Skeletal muscle cell (primary cell): ENCODE measurements around the gene GRIP1.
"Not testable (repeated sequence)": the region's sequence is repeated elsewhere in the genome, so short reads cannot be mapped to it uniquely, and the experiment has no call there.

ENCODE experiments used
- DNase-seq: peaks from one replicate; pipeline ENCODE4 v3.0.0-alpha.2; 2010; ENCODE audit warnings: low read depth
- H3K4me3 ChIP-seq: 2 replicates; pipeline ENCODE4 v1.5.1; 2011; ENCODE audit warnings: low read depth, mild to moderate bottlenecking, control low read depth, low read length, moderate library complexity

The GRIP1 gene

DNA sequence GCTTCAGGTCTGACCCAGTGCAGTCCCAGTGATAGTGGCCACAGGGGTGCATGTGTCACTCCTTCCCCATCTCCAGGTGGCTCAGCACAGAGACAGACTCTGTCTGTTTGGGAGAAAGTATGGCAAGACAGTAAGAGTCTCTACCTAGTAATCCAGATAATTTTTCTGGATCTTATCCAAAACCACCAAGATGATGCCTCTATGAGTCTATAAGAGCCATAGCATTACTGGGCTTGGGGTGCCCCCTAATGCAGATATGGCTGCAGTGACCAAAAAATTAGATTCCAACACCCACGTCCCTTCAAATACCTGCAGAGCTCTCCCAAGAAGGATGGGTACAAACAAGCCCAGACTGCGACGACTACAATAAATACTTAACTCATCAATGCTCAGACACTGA, 123.8 kb downstream of the GRIP1 start:
- no peak for DNase-seq

DNA sequence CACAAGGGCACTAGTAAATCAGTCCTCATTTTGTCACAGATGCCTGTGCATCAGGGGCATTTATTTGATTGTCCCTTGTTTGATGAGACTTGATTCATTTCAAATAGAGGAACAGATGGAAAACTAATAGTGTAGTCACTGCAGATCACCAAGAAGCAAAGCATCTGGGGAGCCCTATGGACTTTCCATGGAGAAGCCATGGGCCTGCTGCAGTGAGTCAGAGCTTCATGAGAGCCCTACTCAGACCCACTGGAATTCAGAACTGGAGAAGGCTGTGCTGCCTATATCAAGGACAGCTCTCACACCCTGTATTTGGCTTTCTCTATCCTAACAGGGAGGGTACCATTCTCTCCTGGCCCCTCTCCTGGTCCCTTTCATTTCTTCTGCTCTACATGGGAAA, 126.2 kb downstream of the GRIP1 start:
- DNase-seq, result no peak
- no peak overlapping the region for H3K4me3 ChIP-seq

More for the DNA sequence above, 123.8 kb downstream of the GRIP1 start:
- no peak overlapping the region for H3K4me3 ChIP-seq

DNA sequence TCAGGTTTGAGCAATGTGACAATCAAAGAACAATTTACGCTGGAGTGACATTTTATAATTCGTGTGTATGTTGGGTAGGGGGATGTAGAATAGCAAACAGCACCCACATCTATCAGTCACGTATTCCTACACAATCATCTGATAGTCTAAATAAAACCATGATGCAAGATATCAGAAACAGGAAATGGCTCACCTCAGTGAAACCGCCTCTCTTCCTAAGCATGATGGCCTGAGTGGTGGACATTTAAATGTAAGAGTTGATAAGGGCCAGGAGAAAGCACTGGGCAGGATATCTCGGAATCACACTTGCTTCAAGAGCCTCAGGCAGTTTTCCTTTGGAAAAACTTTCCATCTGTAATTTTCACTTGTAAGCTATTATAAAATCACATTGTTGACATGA, 128.2 kb downstream of the GRIP1 start:
- no peak for DNase-seq
- no peak overlapping the region for H3K4me3 ChIP-seq

DNA sequence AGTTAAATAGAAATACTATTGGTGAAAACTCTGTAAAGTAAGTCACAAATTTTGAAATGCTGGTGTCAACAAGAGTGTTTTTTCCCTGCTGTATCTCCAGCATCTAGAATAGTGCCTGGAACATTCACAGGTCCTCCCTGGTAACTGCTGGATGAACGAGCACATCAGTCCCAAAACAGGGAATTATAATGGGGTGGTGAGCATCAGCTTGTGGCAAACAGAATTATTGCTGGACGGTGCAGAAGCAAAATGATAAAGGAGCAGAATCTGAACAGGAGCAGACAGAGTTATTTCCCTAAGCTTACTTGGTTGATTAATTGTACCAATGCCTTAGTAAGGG, 129.9 kb downstream of the GRIP1 start:
- no peak overlapping the region for H3K4me3 ChIP-seq
- DNase-seq, result no peak

DNA sequence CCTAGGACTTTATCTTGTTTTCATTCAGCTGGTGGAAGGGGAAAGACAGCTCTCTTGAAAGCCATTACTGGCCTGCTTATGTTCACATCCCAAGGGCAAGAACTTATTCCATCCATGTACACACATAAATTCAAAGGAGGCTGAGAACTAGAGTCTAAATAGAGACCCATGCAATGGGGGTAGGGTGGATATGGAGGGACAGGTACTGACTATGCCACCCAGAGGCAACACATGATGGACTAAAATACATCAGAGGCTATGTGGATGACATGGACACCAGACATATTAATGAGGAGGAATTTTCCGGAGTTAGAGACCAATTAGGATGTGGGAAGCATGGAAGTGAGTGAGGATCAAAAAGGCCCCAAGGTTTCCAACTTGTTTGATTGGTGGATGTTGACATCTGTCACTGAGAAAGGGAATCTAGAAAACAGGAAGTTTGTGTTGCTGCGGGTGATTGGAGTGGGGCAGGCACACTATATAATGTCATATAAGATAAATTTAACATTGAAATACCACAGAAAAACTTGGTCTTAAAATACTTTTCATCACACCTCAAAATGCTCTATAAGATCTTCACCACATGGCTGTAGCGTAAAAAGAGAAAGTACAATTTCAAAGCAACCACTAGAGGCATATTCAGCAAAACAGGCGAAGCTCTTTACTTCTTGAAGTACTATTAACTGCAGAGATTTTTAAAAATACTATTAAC, 130.4 kb downstream of the GRIP1 start:
- H3K4me3 ChIP-seq, result no peak overlapping the region
- no peak for DNase-seq

DNA sequence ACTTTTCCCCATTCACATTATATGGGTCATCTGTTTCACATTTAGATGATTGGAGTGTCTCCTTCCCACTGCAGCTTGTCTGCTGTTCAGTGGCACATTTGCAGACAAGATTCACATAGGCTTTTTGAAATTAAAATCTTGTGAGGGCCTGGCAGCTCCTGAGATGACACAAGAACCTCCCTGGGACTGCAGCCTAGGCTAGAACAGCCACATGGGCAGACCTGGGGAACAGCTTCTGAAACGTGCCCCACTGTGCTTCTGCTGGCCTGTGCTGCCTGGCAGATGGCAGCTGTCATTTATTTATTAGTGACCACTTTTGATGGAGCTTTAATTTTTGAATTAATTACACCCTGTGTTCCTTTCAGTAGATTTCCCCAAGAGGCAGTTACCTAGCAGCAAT, 137.4 kb downstream of the GRIP1 start:
- no peak for DNase-seq
- H3K4me3 ChIP-seq, result no peak overlapping the region

DNA sequence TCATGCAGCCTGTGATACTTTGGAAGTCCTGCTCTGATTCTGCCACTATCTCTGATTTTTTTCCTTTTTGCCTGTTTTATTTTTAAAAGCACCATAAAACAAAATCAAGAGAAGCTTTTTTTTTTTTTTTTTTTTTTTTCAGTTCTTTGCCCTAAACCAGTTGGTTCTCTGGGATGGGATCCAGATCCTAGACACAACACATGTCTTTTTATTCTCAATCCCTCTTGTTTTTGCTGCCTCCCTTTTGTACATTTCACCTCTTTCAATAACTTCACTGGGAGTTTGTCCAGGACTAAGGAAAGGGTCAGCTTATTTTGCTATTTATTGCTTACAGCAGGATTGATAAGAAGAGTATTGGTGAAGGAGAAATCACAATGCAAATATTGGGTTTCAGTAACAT, 139.4 kb downstream of the GRIP1 start:
- no peak for DNase-seq

DNA sequence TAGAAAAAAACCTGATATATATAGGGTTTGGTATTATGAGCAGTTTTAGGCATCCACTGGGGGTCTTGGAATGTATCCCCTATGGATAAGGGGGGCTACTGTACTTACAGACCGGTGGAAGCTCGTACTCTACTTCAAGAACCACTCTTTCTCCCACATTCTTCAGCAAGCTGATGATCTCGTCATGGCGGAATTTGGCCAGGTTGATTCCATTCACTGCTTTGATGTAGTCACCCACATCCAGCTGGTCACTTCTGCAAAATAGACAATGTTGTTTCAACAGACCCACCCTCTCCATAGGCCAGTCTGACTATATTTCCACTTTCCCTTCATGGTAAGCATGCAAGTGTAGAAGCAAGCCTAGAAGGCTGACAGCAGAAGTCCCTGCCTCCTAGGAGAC, 139.9 kb downstream of the GRIP1 start:
- no peak for DNase-seq
- no peak overlapping the region for H3K4me3 ChIP-seq

More for the DNA sequence above, 139.4 kb downstream of the GRIP1 start:
- no peak overlapping the region for H3K4me3 ChIP-seq

DNA sequence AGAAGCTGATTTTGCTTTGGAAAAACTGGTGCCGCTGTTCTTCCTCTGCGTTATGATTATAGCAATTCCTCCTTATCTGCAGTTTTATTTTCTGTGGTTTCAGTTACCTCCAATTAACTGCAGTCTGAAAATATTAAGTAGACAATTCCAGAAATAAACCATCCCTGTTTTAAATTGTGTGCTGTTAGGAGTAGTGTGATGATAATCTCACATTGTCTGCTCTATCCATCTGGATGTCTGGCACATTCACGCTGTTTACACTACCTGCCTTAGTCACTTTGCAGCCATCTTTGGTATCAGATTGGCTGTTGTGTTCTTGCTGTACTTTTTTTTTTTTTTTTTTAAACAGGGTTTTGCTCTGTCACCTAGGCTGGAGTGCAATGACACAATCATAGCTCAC, 141.0 kb downstream of the GRIP1 start:
- no peak overlapping the region for H3K4me3 ChIP-seq
- no peak for DNase-seq

DNA sequence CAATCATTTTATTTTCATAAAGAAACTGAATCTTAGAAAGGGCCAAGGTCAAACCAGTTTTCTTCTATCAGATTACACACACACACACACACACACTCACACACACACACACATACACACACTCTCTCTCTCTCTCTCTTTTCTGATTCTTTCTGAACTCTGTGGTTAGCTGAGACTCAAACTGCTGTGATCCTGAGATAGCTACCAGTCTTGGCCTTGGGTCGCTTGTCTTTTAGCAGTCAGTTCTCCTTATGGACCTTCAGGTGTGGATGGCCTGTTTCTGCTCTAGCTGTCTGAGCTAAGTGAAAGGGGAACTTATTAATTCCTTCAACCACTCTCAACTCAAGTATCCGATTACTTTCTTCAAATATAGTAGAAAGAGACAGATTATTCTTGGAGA, 145.1 kb downstream of the GRIP1 start:
- no peak for DNase-seq
- no peak overlapping the region for H3K4me3 ChIP-seq

DNA sequence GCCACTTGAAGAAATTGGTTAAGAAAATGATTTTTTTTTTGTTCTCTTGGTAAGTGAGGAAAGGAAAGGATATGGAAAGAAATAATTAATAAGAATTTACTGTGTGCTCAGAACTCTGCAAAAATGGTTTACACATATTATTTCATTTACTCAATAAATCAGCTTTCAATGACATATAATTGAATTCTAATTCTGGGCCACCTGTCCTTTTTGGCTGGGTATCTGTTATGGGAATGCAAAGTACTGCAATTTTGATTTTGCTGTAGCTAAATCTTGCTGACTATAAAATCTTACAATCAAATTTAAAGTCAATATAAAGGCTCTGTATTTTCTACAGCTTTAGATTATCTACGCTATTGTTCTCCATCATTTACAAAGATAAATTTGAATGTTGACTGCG, 147.1 kb downstream of the GRIP1 start:
- no peak for DNase-seq
- H3K4me3 ChIP-seq, result no peak overlapping the region

DNA sequence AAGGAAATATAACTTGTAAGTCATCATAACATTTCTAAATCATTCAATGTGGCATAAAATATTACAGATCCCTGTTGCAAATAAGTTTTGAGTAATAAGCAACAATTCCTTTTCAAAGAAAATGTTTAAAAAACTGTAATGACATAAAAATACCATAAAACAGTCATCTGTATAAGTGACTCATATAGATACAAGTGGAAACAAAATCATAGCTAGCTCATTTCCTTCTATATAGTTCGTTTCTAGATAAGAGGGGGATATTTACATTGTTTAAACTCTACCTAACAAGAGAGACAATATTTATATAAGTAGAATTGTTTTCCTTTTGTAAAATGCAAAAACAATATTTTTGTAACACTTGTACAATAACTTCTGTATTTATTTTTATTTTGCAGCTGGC, 148.9 kb downstream of the GRIP1 start:
- no peak for DNase-seq
- H3K4me3 ChIP-seq, result no peak overlapping the region

DNA sequence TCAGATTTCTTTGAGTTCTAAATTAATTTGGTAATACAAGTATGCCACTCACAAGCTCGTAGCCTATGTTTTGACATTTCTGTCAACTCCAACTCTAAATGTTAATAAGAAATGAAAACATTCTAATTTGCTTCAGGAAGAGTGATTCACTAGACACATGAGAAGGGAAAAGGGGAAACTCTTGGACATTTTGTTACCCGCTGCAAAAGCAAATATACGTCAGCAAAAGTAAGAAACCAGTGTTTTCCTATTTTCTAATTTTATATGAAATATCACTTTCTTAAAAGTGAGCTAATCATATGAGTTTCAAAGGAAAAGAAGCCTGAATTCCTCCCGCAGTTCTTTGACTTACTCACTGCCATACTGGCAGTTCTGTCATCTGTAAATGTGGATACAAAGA, 162.3 kb downstream of the GRIP1 start:
- no peak for DNase-seq
- no peak overlapping the region for H3K4me3 ChIP-seq

DNA sequence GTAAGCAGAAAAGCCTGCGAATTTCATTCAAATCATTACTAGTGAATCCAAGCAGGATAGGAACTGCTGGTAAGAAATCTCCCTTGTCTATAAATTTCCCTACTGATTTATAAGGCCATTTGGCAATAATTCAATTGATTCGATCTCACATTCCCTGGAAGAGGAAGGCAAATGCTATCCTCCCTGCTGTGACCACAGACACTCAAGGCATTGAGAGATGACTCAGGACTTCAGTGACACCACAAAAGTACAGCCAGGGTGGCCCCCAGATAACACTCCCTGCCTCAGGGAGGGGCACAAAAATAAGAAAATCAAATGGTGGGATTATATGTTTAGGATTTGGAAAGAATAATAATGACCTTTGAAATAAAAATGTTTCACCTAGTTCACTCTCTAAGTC, 162.7 kb downstream of the GRIP1 start:
- H3K4me3 ChIP-seq, result no peak overlapping the region
- DNase-seq, result no peak

DNA sequence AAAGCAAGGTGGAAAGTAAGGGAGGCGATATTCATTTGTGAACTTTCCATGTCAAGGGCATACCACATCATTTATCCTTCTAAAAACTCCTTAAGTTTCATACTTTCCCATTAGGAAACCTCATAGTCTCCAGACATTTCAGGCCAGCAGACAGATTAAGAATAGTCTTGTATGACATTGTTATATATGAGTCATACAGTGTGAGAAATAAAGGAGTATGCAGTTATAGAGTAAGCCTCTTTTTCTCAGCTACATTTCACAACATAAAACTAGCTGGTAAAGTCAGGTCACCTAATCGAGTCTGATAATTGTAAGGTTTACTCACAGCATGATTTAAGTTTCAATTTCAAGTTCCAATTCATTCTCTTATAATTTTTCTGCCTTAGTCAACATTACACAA, 164.3 kb downstream of the GRIP1 start:
- peak; percentile 26 for DNase-seq
- no peak overlapping the region for H3K4me3 ChIP-seq

DNA sequence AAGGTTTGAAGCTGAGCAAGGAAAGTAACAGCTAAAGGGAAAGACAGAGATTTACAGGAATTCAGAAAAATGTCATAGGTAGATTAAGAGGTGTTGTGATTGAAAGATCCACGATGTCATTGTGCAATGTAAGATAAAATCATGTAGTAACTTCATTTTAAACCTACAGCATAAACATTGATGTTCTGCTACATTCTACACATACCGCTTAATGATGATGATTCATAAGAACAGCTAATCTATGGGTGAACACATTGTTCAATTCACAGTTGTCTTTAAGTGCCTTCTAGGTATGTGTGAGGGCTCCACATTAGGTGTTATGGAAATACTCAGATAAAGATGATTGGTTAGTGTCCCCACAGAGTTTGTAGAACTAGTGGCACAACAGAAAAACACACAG, 170.9 kb downstream of the GRIP1 start:
- no peak overlapping the region for H3K4me3 ChIP-seq
- no peak for DNase-seq

DNA sequence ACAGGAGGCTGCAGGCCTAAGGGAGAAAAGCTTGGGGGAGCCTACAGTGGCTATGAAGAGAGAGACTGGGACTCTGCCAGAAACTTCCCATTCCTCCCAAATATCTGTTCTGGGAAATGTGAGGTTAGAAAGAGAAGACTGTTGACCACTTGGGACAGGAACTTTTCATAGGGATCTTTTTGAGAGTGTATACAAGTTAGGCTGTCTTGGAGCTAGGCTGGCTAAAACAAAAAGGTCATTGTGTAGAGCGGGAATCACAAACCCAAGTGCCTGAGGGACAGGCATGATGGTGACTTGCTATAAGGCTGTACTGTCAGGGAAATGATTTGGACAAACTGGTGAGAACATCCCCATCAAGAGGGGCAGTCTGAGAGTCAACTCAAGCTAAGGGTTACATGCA, 175.1 kb downstream of the GRIP1 start:
- no peak overlapping the region for H3K4me3 ChIP-seq
- DNase-seq, result no peak

DNA sequence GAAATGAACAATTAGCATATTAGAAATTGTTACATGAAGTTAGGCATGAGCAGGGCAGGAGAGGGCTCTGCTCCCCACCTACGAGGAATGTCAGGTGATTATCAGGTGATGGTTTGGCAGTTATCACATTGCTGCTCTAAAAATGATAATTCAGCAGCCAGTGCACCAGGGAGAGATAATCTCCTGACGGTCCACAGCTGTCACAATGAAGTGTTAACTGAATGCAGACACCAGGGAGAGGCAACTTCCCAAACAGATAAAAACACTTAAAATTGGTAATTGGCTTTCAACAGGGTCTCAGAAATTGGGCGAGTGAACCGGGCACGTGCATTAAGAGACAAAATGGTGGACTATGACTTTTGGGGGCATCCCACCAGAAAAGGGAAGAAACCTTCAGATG, 176.0 kb downstream of the GRIP1 start:
- DNase-seq, result no peak
- no peak overlapping the region for H3K4me3 ChIP-seq

DNA sequence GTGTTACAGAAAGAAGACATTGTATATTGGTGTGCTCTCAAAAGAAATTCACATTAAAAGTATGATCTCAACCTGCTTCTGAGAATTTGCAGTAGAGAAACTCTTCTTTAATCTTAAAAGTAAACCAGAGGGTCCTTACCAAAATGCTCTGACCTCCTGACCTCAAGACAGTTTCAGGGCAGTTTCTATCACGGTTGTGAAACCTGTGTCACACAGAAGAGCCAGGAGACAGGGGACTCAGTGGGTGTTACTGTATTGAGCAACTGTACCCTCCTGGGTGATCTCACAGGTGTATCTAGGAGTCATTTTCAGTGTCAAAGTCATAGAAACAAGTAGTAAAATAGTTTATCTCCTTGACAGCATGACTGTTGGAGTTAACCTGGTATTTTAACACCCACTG, 178.0 kb downstream of the GRIP1 start:
- H3K4me3 ChIP-seq, result no peak overlapping the region
- DNase-seq, result no peak

DNA sequence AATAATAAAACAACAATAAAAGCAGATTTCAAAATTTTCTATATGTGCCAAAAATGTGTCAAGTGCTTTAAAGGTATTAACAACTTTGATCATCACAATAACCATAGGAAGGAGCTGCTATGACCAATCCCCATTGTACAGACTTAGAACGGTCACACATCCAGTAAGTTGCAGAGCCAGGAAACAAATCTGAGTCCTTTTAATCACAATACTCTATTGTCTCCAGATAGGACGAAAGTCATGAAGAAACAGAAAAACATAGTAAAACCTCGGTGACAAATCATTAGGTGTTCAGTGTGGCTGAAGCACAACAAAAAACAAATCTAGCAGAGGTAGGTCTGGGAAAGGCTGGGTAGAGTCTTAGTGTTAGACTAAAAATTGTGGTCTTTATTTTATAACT, 178.8 kb downstream of the GRIP1 start:
- DNase-seq, result no peak
- no peak overlapping the region for H3K4me3 ChIP-seq

DNA sequence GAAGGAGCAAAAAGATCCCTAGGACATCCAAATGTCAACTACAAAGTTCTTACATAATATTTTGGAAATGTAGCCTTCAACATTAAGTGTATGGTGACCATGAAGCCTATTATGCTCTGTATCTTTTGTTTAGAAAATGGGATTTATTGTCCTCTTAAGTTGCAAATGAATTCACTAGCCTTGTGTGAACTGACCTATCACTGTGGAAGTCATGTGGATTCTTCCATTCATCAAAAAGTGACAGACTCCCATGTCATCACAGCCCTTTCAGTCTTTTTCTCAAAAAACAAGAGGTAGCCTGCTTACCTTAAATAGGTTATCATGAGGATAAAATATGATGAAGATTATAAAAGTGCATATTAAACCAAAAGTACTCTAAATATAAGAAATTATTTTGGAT, 179.9 kb downstream of the GRIP1 start:
- no peak for DNase-seq
- H3K4me3 ChIP-seq, result no peak overlapping the region

DNA sequence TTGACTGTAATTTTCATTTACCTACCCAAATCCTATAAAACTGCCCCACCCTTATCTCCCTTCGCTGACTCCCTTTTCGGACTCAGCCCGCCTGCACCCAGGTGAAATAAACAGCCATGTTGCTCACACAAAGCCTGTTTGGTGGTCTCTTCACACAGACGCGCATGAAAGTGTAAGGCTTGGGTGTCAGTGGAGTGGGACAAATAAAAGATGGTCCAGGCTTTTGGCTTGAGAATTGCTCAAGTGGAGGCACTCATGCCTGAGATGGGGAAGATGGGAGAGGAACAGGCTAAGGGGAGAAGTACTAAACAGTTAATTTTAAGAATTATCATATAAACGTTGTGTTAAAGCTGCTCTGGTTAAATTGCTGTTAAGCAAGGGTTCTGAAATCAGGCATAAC, 180.8 kb downstream of the GRIP1 start:
- H3K4me3 ChIP-seq, DNase-seq: not testable (repeated sequence)
